MM.1S (cell line): ENCODE measurements around the gene CALD1.

Source experiments
- EZH2 ChIP-seq: fragments of 300-600 bp; sonication (generic); optimal IDR thresholded peaks from 2 replicates; pipeline ENCODE3; 2017; ENCODE audit warnings: low read depth, mild to moderate bottlenecking, antibody characterized with exemption, low read length, mixed read lengths
- TF ChIP-seq, protein P1 (sequence below): fragments of 300-600 bp; sonication (generic); IDR thresholded peaks from 2 replicates; pipeline ENCODE4 v1.5.1; 2016; ENCODE audit warnings: antibody characterized with exemption, low read length, mixed read lengths

DNA sequence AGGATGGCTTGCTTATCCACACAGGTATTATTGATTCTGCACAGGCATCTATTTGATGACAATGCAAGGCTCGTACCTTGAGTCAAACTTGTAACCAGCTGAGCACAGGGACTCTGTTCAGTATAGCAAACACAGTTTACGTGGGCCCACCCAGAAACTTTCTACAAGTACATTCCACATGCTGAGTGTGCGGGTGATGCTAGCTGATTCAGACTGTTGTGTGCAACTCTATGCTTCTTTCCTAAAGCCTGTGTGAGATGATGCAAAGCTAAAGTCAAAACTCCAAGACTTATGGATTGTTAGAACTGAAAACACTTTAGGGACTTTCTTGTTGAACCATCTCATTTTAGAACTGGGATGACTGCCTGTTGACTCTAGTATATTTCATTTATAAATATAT, 21.5 kb upstream of the CALD1 start:
- no peak for TF ChIP-seq EZH2
- TF ChIP-seq, protein P1, sequence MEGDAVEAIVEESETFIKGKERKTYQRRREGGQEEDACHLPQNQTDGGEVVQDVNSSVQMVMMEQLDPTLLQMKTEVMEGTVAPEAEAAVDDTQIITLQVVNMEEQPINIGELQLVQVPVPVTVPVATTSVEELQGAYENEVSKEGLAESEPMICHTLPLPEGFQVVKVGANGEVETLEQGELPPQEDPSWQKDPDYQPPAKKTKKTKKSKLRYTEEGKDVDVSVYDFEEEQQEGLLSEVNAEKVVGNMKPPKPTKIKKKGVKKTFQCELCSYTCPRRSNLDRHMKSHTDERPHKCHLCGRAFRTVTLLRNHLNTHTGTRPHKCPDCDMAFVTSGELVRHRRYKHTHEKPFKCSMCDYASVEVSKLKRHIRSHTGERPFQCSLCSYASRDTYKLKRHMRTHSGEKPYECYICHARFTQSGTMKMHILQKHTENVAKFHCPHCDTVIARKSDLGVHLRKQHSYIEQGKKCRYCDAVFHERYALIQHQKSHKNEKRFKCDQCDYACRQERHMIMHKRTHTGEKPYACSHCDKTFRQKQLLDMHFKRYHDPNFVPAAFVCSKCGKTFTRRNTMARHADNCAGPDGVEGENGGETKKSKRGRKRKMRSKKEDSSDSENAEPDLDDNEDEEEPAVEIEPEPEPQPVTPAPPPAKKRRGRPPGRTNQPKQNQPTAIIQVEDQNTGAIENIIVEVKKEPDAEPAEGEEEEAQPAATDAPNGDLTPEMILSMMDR = no peak
